RWPE1 (cell line): ENCODE results near the gene DHCR24.

ENCODE experiments used
- CTCF ChIA-PET: fragments of 350-600 bp; sonication (Branson Sonifier 250); formaldehyde crosslinking; extraction: SDS; loops from one replicate; lab custom pipeline; 2021; lab: Yijun Ruan, JAX
- POLR2A ChIA-PET: fragments of 400-600 bp; formaldehyde crosslinking; extraction: SDS; loops from one replicate; lab custom pipeline; 2020; ENCODE audit warnings: antibody characterized with exemption; ENCODE audit not compliant: low non-redundant PET; lab: Yijun Ruan, JAX
- DNase-seq: peaks from one replicate; pipeline ENCODE4 v3.0.0; 2012; ENCODE audit warnings: low spot score
- H3K27ac ChIP-seq: fragments of 450-650 bp; 2 replicates; pipeline ENCODE4 v1.5.1; 2017
- TF ChIP-seq, protein P1 (sequence below): fragments of 450-650 bp; conservative IDR thresholded peaks from 2 replicates; pipeline ENCODE4 v1.5.1; 2017; ENCODE audit warnings: low read depth, mild to moderate bottlenecking

DHCR24 gene

DNA sequence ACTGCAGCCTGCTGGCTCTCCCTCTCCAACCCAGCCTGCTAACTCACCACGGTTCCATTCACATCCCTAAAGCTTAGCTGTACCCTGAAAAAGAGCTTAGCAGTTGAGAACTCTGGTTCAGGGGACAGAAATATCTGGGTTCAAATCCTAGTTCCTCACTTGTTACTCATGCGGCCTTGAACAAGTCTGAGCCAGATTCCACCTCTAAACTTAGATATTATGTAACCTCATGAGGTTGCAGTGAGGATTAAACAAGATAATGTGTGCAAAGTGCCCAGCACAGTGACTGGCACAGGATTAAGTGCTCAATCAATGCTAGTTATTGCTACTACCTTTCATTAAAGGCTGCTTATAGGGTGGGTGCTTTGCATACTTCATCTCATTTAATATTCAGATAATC is 41.3 kb upstream of the DHCR24 start:
- ChIA-PET POLR2A (no interaction called here), CTCF (no interaction called here)

DNA sequence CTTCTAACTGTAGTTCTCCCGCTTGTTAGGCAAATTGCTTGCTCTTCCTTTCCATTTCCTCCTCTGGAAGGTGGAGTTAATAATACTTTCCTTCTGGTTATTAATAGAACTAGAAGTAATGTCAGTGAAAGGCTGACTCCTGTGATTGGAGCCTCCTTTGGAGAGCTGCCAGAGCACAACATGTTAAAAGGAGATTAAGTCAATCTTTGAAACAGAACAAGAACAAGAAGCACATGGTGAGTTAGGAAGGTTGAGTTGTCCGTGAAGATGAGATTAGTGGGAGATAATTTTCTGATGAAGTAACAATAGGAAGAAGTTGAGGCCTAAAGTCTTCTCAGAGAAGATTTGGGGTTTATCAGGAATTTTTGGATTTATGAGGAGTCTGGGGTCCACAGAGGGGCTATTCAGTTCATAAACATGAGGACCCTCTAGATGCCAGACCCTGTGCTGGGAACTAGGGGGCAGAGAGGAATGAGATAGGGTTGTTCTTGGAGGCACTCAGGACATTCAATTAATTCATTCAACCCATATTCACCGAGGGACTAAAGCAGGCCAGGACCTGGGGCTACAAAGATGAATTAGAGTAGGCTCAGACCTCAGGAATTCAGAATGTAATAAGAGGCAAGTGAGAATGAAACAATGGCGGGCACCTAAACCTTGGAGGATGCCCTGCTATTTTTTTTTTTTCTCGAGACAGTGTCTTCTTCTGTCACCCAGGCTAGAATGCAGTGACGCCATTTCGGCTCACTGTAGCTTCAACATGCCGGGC is 40.7 kb upstream of the DHCR24 start:
- no peak overlapping the region for H3K27ac ChIP-seq
- TF ChIP-seq, protein P1, sequence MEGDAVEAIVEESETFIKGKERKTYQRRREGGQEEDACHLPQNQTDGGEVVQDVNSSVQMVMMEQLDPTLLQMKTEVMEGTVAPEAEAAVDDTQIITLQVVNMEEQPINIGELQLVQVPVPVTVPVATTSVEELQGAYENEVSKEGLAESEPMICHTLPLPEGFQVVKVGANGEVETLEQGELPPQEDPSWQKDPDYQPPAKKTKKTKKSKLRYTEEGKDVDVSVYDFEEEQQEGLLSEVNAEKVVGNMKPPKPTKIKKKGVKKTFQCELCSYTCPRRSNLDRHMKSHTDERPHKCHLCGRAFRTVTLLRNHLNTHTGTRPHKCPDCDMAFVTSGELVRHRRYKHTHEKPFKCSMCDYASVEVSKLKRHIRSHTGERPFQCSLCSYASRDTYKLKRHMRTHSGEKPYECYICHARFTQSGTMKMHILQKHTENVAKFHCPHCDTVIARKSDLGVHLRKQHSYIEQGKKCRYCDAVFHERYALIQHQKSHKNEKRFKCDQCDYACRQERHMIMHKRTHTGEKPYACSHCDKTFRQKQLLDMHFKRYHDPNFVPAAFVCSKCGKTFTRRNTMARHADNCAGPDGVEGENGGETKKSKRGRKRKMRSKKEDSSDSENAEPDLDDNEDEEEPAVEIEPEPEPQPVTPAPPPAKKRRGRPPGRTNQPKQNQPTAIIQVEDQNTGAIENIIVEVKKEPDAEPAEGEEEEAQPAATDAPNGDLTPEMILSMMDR = no peak
- ChIA-PET CTCF (no interaction called here), POLR2A (no interaction called here)
- no peak for DNase-seq

More for the DNA sequence above, 41.3 kb upstream of the DHCR24 start:
- TF ChIP-seq, protein P1 = no peak
- no peak for DNase-seq
- H3K27ac ChIP-seq = no peak overlapping the region

DNA sequence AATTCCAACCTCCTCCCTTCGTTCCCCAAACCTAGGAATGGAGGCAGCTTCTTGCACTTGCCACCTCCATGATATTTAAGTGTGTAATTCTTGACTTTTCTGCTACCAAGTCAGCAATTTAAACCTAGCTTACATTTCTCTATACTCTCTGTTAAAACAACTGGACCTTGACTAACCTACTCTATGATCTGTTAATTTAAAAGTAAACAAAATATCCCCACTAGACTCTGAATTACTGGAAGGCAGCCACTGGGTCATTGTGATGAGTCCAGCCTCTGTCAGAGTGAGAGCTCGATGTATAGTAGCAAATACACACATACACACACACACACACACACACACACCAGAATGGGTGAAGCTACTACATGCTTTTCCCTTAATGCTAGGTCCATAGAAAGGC is 40.0 kb upstream of the DHCR24 start:
- H3K27ac ChIP-seq = no peak overlapping the region
- ChIA-PET POLR2A (no interaction called here), CTCF (interaction anchor here (0.7 kb wide), 1 partner anchor 18 kb away, joined by 3 read pairs; no protein-coding TSS in a partner anchor)
- TF ChIP-seq, protein P1 = no peak
- no peak for DNase-seq

DNA sequence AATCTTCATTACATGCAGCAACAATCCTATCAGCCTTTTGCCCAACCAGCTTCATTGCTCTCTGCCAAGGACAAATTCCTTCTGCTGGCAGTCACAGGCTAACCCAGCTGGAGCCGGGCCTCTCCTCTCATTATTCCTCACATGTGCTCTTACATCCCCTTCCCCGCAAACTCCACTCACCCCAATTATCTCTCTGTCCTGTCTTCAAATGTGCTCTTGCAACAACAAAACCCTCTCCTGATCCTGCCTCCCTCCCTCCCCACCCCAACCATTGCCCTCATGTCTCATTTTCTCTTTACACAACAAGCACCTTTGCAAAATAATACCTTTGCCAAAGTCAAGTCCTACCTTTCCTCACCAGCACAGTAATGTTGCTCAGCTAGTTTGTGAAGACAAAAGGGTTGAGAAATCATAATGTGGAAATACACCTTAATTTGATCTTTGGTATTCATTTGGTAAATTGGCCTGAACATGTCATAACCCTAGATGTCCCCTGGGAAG is 36.0 kb upstream of the DHCR24 start:
- ChIA-PET CTCF (no interaction called here), POLR2A (interaction anchor here (0.9 to 1.1 kb wide), 2 partner anchors 36 to 38 kb away, joined by 4 to 5 read pairs; partner anchors contain the start of gene DHCR24)
- peak; percentile 54 for DNase-seq
- TF ChIP-seq, protein P1 = no peak
- H3K27ac ChIP-seq = peak overlapping the region; percentile 79

DNA sequence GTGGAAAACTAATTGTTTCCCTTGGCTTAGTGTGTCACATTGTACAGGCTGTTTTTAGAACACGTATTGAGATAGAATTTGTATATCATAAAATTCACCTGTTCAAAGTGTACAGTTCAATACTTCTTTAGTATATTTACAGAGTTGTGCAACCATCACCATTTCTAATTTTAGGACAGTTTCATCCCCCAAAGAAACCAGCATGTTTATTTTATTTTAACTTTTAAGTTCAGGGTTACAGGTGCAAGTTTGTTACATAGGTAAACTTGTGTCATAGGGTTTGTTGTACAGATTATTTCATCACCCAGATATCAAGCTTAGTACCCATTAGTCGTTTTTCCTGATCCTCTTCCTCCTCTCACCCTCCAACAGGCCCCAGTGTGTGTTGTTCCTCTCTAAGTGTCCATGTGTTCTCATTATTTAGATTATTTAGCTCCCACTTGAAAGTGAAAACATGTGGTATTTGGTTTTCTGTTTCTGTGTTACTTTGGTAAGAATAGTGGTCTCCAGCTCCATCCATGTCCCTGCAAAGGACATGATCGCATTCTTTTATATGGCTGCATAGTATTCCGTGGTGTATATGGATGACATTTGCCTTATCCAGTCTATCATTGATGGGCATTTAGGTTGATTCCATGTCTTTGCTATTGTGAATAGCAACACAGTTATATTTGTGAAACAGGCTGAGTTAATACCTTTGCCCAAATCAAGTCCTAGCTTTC is 35.2 kb upstream of the DHCR24 start:
- CTCF ChIA-PET = interaction anchor here (0.6 kb wide), 1 partner anchor 16 kb away, joined by 3 read pairs; no protein-coding TSS in a partner anchor
- DNase-seq = no peak
- TF ChIP-seq, protein P1 = no peak
- no peak overlapping the region for H3K27ac ChIP-seq
- POLR2A ChIA-PET = interaction anchor here (0.9 to 1.1 kb wide), 2 partner anchors 36 to 37 kb away, joined by 4 to 5 read pairs; partner anchors contain the start of gene DHCR24
